ENCODE data around the gene KRT73.
A peak's percentile ranks its signal among the peaks of the same experiment; 100 is the strongest.

The KRT73 gene

GRCh38 chr12:52618216-52618615 is at the start of gene KRT73:
Gene KRT73 (minus strand): TSS chr12:52618559. CDS start chr12:52618524, 35 bp downstream.
- DNase-seq, result no peak

GRCh38 chr12:52667931-52668330 is 49.6 kb upstream of the KRT73 start:
- no peak for DNase-seq

DNA sequence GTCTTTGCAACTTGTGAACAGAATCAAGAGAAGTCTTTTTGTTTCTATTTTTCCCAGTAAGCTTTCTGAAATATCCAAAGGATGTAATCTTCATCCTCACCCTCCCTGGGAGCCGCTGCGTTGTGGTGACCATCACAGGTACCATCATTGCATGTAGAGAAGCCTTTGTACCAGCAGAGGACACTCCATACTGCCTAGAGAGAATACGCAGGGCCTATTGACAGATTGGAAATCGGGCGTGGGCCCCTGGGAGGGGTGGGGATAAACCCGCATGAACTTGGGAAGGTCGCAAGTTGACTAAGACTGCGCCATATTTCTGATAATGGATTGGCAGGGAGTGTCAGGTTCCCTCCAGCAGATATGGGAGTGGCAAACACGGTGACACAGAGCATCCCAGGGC is 49.1 kb upstream of the KRT73 start:
- DNase-seq, result no peak

GRCh38 chr12:52666471-52666870 is 48.1 kb upstream of the KRT73 start:
- DNase-seq, result no peak

DNA sequence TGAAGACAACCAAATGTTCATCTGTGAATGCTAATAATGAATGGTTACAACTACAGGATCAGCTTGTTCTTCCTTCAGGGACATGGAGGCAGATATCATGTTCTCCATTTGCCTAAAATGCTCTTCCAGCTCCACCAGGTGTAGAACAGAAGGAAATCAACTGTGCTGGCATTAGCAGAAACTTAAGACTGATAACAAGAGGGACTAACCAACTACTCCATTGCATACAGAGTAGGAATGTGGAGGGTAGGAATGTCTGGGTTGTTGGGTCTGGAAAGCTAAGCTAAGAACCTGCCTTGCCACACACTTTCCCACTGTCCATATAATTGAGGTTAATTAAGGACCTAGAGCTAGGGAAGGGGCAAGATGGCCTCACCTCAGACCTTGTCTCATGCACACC is 45.1 kb upstream of the KRT73 start:
- DNase-seq, result no peak

GRCh38 chr12:52662918-52663229 is 44.5 kb upstream of the KRT73 start:
- no peak for DNase-seq

GRCh38 chr12:52662093-52662917 is 43.9 kb upstream of the KRT73 start:
- DNase-seq, result no peak

- DNase-seq, result no peak
These were observed 43.3 kb upstream of the KRT73 start for GRCh38 chr12:52661668-52662067.

GRCh38 chr12:52660934-52661499 is 42.7 kb upstream of the KRT73 start:
- DNase-seq, result no peak

- no peak for DNase-seq
These were observed 41.6 kb upstream of the KRT73 start for GRCh38 chr12:52659951-52660350.

DNA sequence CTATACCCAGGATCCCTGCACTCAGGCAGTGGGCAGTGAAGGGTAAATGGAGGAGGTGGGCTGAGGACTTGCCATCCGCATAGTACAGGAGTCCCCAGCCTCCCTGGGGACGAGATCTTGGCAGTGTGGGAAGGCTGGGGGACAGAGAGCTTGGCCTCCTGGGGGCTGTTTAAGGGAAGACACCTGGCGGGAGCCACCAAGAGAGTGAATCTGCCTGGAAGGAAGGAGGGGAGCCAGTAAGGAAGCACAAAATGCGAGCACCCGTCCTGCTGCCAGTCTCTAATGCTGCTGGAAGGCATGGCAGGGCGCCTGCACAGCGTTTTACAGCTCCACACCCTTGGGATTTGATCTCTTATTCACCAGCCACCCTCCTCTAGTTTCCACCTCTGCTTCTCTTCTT is 41.0 kb upstream of the KRT73 start:
- DNase-seq, result no peak

GRCh38 chr12:52658196-52658595 is 39.8 kb upstream of the KRT73 start:
- no peak for DNase-seq

- DNase-seq, result no peak
These were observed 39.0 kb upstream of the KRT73 start for GRCh38 chr12:52657250-52657902.

- DNase-seq, result no peak
These were observed 38.3 kb upstream of the KRT73 start for GRCh38 chr12:52656616-52657015.

DNA sequence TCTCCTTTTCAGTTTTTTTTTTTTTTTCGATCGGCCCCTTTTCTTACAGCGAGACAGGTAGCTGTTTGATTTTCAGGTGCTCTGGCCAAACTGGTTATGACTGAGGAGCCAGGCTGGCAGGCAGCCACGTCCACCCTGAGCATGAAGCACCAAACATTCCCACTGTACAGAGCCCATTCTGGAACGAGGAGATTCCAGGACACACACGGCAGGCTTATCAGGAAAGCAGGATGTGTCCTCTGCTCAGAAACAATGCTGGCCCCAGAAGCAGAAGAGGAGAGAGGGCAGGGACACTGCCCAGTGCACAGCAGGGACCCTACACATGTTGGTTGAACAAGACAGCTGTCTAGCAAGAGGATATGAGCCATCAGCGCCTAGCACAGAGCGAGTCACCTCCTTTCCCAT is 37.4 kb upstream of the KRT73 start:
- DNase-seq, result peak; percentile 20

- DNase-seq, result no peak
These were observed 36.9 kb upstream of the KRT73 start for GRCh38 chr12:52655251-52655650.

DNA sequence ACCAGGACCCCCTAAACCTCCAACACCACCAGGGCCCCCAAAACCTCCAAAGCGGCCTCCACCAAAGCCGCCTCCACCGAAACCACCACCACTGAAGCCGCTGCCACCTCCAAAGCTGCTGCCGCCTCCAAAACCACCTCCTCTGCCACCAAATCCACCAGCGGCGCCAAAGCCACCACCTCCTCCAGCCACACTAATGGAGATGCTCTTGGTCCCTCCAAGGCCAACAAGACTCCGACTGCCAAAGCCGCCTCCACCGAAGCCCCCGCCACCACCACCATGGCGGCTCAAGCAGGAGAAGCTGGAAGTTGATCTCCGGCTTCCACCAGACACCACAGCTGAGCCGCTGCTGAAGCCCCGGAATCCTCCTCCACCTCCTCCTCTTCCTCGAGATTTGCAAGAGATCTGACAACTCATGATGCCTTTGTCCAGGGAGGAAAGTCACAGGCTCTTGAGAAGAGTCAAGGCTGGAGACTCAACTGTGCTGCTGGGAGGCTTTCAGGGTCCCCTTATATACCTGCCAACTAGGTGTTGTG is 33.4 kb upstream of the KRT73 start, which contains the start of gene KRT2:
Gene KRT2, minus strand, starts transcription at position 486 of the 536 bp plus-strand sequence. Its CDS starts 69 bp downstream, at position 417.
- no peak for DNase-seq

- DNase-seq, result no peak
These were observed 32.2 kb upstream of the KRT73 start for GRCh38 chr12:52650520-52651081.

- DNase-seq, result no peak
These were observed 30.7 kb upstream of the KRT73 start for GRCh38 chr12:52649066-52649465.

DNA sequence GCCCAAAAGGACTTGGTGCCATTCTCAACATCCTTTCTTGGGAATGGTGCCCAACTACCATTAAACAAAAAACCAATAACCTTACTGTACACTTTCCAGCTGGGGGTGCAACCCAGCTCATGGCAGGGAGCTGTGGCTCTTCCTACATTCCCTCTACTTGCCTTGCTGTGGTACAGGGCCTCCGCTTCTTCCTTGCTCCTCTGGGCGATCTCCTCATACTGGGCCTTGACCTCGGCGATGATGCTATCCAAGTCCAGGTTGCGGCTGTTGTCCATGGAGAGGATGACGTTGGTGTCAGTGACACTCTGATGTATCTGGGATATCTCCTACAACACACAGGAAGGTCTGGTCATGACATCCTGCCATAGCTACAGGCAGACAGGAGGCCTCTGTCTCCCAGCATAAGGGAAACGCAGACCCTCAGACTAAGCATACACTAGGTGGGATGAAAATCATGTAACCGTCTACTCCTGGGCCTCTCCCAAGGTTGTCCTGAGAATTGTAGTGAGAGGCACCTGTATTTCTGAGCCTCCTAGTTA is 29.7 kb upstream of the KRT73 start:
- DNase-seq, result no peak

GRCh38 chr12:52647601-52648000 is 29.2 kb upstream of the KRT73 start:
- no peak for DNase-seq

DNA sequence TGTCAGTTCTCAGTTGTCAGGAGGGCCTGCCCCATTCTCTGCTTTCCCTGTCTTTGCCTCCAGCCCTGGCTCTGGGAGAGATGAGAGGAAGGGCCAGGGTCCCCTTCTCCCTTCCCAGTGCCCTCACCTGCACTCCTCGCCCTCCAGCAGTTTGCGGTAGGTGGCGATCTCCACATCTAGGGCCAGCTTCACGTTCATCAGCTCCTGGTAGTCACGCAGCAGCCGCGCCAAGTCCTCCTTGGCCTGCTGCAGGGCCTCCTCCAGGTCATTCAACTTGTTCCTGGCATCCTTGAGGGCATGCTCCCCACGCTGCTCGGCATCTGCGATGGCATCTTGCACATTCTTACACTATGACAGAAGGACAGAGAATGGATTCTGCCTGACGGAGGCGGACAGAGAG is 28.3 kb upstream of the KRT73 start:
- DNase-seq, result no peak

DNA sequence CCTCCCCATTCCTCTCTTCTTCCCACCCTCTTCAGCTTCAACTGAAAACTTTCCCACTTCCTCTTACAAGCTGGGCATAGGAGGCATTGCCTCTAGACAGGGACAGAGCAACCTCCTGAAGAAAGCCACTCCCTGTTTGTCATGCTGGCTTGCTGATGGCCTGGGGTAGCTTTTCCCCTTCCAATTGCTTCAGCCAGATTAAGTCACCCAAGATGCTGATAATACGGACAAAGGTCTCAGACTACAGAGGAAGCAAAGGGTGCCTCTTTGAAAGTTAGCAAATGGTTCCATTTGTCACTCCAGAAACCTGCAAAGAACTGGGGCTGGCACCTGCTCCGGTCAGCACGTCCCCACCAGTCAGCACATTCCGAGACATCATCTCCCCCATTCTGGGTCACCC is 27.6 kb upstream of the KRT73 start:
- DNase-seq, result no peak
